GM19023 (cell line): ENCODE measurements around the gene ERGIC3.

ENCODE experiments used
- ATAC-seq: cut with Tn5 transposase; IDR thresholded peaks from one replicate; pipeline ENCODE4 v1.9.1; 2021; ENCODE audit warnings: mild to moderate bottlenecking, moderate library complexity; ENCODE audit not compliant: unreplicated experiment

Gene ERGIC3

DNA sequence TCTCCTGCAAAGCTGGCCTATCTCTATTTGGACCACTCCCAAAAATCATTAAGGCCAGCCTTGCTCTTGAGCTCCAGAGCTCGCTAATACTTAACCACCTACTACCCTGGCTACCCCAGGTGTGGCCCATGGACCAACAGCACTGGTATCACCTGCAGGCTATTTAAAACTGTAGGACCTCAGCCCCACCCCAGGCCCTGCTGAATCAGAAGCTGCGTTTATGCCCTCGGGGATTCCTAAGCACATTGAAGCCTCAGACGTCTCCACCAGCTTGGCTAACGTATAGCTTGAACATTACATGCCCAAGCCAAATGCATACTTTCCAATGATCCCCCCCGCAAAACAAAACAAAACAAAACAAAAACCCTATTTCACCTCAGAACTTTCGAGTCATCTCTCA is 54.0 kb downstream of the ERGIC3 start:
- no peak for ATAC-seq

DNA sequence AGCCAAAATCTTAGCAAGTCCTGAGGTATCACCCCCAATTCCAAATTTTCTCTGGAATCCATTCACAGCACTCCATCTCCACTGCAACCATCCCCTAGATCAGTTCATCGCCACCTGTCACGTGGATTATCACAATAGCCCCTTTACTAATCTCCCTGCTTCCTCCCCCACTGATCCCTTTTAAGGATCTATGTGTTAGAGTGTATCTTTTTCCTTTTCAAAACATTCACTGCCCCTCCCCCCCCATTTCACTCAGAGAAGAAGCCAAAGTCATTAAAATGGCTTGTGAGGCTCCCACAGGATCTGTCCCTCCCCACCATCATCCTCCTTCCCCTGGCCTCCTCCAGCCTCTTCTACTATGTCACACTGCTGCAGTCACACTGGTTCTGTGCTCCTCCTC is 55.3 kb downstream of the ERGIC3 start:
- no peak for ATAC-seq

DNA sequence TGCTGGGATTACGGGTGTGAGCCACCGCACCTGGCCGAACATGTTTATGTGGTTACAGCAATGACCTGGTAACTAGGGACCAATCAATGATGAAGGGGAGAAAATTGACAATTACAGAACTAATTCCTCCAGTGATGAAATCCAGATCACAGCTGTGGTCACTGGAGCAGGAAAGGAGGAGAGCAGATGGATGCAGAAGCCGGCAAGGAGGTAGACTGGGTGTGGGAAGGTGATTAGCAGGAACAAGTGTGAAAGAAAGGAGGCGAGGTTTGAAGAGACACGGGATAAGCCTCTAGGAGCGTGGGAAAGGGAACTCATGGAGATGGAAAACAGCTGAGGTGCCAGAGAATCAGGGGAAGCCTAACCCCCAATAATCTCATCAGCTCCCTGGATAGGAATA is 56.6 kb downstream of the ERGIC3 start:
- ATAC-seq, result no peak

DNA sequence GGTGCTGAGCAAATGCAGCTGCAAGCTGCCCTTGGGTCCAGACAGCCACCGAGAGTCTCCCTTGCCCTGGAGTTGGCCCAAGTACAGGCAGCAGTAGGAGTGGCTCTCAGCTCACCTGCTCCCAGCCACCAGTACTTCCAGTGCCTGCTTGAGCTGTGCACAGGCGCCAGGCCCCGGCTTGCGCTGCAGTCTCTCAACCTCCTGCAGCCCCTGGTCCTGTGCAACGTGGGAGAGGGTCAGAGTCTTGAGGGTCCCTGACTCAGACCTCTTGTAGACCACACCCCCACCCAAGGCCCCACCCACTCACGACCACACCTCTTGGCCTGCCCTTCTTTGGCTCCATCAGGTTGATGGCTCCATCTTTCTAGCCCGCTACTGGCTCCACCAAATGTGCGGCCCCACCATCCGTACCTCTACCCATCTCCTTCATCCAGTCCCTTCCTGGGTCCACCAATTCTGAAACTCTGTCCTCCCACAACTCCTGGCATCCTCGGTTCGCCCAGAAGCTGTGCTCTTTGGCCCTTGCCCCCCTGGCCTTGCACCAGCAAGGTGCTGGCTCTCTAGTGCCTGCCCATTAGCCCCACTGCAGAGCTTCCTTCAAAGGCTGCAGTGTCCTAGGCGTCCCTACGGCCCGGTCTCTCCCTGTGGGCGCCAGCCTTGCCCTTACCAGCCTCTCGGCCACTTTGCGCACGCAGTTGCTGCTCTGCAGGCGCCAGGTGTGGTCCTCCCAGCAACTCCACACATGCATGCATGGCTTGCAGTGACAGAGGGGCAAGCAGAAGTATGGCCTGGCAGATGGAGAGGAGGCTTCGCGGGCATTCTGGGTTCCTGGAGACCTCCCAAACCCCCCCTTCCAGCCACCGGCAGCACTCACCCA is 57.3 kb downstream of the ERGIC3 start:
- no peak for ATAC-seq

DNA sequence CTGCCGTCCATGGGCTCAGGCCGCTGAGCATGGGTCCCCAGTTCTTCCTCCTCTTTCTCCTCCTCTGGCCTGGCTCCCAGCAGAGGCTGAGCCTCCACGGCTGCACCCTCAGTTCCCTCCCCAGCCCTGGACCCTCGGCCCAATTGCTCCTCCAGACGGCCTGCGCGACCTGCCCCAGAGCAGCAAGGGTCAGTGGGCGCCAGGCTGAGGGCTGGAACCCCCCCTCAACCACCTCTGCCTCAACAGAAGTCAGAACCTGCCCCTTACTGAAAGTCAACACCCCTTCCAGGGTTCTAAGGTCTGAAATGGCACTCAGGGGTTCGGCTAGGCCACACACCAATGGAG is 57.9 kb downstream of the ERGIC3 start:
- ATAC-seq, result no peak

DNA sequence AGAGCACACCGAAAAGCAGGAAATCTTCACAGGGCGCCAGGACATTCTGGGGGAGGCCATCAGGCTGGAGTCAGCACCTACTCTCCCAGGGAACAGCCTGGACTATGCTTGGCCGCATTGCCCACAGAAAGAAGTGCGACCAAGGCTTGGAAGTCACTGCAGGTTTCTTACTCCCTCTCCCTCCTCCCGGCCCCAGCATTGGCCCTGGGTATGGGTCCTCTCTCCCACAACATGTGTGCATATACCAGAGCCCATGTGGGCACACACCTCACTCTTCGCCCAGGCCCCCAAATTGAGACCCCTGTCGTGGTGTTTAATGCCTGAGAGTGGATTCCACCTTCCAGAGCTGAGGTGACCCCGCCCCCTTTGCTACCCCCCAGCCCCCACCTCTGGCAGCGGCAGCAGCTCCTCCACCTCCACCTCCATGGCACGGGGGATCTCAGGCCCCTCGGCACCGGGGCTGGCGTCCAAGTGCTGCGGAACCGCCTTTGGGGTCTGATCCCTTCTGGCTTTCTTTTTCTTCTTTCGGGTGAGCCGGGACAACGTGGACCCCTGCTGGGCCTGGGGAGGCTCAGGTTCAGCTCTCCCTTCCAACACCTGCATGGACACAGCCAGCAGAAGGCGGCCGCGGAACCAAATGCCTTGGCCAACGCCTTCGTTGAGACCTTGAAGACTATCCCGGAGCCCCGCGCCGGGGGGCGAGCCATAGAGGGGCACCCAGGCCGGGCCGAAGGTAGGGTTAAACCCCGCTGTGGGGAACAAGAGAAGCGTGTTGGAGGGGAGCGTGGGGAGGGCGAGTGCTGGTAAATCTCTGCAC is 58.5 kb downstream of the ERGIC3 start:
- ATAC-seq, result no peak

DNA sequence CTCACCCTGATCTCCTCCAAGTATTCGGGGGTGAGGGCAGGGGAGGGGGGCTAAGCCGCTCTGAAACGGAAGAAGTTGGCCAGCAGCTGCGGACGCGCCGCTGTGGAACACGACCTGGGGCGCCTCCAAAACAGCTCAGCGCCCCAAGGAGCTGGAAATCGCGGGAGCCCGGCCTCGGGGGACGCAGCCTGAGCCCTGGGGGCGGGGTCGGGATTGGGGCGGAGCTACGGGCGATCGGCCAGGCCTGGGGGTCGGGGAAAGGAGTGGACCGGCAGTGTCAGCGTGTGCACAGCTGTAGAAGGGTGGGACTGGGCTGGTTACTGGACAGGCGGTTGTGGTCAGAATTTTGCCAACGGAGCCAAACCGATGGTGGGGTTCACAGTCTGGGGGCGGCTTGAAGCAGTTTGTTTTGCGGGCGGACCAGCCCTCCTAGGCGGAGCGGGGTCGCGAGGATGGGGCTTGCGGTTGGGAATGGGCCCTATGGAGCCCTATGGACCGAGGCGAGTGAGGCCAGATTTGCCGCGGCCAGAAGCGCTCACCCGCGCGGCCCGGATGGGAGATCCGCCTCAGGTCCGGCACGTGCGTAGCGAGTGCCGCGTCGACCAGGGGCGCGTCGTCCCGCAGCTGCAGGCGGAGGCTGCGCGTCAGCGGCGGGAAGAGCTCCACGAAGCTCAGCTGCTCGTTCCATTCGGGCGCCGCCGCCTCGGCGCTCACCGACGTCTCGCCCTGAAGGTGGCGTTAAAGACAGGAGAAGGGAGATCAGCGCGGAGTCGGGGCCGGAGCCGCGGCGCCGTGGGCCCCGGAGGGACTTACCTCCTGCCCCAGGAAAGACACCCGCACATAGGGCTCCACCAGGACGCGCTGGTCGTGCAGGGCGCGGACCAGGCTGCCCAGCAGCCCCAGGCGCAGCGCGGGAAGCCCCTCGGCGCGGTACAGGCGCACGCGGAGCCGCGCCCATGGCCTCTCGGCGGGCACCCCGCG is 59.4 kb downstream of the ERGIC3 start:
- no peak for ATAC-seq

DNA sequence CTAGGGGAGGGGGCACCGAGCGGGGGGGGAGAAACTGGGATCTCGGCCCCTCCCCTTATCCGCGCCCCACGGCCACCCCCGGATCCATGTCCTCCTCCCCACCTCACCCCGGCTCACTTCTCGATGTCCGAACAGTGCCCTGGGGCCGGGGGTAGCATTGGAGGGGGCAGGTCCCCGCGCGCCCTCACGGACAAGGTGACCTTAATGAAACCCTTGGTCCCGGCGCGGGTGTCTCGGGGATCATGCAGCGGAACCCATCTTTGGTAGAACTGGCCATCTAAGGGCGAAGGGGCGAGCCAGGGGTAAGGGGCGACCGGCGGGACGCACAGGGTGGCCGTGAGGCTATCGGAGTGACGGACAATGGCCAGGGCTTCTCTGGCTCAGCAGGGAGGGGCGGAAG is 60.1 kb downstream of the ERGIC3 start:
- ATAC-seq, result no peak

DNA sequence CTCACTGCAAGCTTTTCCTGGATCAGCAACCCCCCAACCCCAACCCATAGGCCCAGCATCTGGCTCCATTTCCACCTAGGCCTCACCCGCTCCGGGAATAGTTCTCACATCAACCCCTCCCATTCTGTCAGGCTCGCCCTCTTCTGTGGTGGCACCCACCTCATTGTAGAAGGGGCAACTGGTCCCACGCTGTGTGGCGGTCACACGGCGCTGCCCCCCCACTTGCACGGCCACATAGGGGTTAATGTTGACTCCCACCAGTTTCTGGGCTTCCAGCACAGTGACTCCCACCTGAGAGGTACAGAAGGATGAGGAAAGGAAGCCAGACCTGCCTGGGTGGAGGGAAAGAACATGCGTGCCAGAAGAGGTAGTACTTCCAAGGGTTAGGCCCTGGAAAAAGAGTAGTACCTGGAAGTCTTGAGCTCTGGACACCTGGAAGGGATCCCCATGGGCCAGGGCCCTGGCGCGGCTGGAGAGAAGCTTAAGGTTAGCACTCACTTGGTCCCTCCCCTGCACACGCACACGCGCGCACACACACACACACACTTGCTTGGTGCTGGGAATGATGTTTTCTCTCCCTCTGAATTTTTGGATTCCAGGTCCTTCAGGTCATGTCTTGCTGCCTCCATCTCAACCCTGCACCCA is 61.1 kb downstream of the ERGIC3 start:
- ATAC-seq, result no peak

DNA sequence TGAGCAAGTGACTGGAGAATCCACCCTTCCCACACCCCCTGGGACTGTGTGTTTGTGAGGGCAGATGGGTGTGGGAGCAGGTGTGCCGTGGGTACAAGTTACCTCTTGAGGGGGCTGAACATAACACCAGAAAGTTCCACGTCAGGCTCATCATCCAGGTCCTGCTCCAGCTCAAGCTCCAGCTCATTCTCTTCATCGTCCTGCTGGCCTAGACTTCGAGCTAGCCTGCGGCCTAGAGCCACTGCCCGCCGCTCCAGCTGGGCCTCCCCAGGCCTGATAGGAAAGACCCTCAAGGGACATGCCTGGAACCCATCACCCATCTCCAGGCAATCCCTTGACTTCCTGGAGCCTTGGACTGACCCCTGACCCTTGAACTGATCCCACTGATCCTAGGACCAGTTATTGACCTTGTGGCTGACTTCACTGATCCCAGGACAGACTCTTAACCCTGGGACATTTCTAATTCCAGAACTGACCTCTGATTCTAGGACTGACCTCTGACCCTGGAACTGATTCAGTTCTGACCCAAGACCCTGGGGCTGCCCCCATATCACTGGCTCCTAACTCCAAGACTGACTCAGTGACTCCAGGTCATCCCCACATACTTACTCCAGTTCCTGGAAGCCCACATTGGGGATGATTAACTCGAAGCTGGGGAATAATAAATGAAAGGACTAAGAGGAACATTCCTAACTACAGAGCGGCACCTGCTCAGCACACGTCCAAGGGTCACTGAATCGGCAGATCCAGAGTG is 62.0 kb downstream of the ERGIC3 start:
- no peak for ATAC-seq

DNA sequence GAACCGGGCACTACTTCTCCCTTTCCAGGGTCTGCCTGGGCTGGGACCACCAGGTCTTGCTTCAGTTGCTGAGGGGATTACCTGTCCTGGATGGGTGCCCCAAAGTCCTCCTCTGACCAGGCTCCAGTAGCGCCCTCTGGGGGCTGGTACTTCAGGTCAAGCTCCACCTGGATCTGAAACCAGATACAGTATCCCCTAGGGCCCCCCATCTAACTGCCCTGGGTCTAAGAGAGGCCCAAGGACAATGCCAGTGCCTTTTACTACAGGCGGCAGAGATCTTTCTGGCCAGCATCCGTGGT is 62.5 kb downstream of the ERGIC3 start:
- ATAC-seq, result no peak

DNA sequence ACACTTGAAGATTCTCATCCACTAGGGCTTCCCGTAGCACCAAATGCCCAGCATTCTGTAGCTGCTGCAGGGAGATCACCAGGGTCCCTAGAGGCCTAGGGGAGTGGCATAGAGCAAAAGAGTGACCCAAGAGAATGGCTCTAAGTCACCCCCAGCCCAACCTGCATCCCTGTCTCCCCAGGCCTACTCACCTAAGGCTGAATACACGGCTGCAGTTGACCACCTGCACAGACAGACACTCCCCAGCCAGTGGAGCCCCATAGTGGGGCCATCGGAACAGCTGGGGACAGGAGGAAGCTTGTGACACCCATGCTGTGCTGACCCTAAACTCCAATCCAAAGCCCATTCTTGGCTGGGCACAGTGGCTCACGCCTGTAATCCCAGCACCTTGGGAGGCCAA is 64.2 kb downstream of the ERGIC3 start:
- no peak for ATAC-seq
